ENCODE data around the gene DPP6.
"Not testable (repeated sequence)": the region's sequence is repeated elsewhere in the genome, so short reads cannot be mapped to it uniquely, and the experiment has no call there.

Gene DPP6

GRCh38 chr7:154678001-154678550, 625.9 kb downstream of the DPP6 start:
- not testable (repeated sequence) for DNase-seq

DNA sequence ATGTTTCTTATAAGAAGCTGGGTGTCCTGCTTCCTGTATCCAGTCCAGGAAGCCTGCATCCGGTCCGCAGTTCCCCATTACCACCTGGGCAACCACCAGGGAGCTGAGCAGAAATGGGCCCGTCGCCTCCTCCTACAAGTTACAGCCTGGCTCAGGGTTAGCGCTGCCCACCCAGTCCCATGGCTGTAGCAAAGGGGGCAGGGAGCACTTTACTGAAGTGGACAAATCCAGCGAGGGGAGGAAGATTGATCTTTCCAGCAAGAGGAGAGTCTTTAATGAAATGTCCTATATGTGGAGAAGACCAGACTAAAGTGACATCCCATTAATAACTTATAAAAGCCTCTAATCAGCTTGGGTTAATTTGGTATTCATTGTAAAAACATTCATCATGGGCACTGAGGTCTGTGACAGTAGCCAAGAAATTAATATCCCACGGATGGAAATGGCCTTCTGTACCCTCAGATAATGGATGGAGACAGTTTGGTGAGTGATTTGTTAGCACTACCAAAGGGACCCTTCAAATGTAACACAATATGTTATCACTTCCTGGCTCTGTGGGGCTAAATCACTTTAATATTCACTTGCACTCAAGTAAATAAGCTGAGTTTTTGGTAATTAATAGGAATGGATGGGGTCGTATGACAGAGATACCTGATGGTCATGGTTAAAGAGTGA, 627.3 kb downstream of the DPP6 start:
- no peak for DNase-seq

DNA sequence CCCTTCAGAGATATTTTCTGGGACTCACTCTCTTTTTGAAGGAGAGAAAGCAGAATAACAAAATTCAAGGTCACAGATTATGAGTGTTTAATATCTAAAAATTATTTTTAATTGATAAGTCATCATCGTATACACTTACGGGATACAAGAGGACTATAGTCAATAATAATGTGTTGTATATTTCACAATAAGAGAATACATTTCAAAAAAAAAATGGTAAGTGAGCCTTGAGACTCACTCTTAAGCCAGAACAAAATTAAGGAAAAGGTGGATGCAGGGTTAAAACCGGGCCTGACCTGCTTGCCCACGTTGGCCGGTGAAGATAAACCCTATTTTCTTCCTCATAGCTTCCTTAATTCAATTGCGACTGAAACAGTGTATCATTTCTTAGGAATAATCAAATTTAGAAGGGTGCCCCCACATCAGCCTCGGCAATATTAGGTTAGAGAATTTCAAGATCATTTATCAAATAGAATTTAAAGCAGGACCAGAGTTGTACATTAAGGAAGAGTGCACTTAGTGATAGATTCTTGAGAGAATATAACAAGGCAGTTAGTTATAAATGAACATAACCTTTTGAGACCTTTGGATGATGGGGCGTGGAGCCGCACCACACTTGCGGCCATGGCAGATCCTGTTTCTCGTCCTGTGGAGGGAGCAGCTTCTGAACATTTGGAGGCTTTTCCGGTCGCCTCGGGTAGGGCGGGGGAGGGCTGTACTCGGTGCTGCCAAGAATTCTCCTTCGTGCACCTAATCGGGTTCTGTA, 628.9 kb downstream of the DPP6 start:
- no peak for DNase-seq

DNA sequence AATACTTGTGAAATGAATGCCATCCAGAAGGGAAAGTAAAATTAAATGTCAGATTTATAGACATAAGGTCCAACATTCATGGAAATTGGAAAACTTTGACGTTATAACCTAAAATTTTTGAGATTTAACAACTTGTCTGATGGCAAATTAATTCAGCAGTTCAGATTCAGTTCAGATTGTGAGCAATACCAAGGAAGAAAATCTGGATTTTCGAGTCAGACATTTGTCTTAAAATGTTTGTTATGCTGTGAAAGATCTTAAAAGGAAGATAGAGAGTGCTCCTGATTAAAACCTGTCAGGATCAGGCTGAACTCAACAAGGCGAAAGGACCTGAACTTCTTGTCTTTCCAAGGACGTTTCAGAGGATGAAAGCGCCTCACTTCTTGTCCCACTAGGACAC, 629.8 kb downstream of the DPP6 start:
- DNase-seq, result no peak

DNA sequence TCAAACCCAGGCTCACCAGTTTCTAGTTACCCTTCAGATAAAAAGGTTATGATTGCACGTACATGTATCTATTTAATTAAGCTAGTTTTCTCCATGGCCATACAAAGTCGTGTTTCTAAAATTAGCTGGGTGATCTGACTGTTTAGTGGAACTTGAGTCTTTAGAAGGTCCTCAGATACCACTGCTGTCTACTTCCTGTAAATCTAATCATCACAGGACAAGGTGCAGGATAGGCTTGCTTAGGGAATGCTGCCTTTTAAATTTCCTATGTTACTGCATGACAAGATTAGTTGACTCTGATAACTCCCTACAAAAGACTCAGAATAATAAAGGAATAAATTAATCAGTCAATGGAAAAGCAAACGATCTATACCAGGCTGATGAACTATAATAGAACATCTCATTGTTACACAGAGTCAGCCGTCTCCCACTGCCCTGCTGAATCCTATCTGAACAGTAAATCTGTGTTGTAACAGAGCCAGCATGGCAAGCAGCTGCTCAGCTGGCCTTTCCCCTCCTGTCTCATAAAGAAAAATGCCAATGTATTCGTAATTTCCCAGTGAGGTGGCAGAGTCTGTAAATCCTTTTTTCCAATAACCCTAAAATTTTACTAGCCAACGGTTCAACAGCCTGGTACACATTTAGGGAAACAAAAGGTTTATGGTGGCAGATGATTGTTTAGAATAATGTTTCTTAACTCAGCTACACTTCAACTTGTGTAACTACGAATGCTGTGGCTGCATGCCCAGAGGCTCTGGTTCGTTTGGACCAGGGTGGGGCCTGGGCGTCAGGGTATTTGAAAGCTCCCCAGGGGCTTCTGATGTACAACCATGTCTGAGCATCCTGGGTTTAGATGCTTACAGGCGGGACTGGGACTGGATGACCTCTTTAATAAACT, 632.7 kb downstream of the DPP6 start:
- no peak for DNase-seq

- no peak for DNase-seq
These were observed 633.3 kb downstream of the DPP6 start for GRCh38 chr7:154685564-154685901.

DNA sequence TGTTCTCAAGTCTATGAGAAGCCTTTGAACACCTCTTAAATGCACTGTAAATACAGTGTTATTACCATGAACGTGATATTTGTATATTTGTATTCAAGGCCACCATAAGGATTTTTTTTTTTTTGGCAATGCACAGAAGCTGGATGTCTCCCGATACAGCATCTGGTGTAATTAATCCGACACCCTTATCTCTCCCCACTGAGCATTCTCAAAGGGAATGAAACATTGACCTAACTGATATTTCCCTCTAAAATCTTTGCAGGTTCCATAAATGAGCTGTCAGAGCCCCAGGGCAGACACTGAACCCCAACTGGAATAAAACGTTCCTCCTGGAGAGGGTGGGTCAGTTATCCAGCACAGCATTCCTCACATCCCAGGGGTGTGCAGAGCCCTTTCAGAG, 634.1 kb downstream of the DPP6 start:
- no peak for DNase-seq

DNA sequence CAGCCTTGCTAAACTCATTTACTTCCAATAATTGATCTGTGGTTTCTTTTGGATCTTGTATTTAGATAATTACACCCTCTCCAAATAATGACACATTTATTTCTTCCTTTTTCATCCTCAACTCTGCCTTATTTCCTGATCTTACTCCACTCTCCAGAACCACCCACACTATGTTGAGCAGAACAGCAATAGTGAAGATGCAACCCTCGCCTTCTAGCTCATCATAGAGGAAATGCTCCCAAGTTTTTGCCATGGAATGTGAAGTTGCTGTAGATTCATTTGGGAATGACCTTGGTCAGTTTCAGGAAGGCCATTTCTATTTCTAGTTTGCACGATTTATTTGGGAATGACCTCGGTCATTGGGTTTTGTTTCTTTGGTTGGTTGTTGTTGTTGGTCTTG, 636.8 kb downstream of the DPP6 start:
- no peak for DNase-seq

GRCh38 chr7:154690411-154690810, 638.2 kb downstream of the DPP6 start:
- DNase-seq, result no peak

DNA sequence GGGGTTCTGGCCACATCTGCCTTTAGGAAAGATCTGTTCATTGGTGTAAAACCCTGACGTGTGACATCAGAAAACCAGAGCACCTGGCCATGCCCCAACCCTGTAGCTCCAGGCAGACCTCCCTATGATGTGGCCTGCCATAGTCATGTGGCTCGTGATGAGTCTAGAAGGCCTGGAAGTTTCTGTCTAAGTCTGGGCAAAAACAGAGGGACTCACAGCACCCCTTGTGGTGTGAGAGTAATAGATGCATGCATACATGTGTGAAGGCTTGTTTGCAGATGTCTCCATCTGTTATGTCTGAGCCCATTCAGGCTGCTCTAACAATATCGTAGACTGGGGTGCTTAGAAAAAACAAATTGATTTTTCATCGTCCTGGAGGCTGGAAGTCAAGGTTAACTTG, 641.5 kb downstream of the DPP6 start:
- DNase-seq, result no peak

GRCh38 chr7:154695836-154696235, 643.6 kb downstream of the DPP6 start:
- no peak for DNase-seq

DNA sequence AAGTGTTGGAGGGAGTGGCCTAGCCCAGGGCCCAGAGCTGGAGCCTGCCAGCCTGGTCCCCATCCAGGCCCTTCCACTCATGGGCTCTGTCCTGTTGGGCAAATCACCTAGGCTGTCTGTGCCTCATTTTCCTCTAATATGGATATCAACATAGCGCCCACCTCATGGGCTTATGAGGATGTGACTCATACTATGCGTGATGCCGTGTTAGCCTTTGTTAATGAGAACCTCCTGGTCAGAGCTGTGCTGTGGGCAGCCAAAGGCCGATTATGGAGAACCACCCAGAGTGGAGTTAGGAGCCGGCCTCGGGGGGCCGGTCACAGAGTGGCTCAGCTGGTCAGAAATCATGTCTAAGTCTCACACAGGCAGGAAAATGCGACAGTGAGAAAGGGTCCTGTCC, 644.4 kb downstream of the DPP6 start:
- no peak for DNase-seq

DNA sequence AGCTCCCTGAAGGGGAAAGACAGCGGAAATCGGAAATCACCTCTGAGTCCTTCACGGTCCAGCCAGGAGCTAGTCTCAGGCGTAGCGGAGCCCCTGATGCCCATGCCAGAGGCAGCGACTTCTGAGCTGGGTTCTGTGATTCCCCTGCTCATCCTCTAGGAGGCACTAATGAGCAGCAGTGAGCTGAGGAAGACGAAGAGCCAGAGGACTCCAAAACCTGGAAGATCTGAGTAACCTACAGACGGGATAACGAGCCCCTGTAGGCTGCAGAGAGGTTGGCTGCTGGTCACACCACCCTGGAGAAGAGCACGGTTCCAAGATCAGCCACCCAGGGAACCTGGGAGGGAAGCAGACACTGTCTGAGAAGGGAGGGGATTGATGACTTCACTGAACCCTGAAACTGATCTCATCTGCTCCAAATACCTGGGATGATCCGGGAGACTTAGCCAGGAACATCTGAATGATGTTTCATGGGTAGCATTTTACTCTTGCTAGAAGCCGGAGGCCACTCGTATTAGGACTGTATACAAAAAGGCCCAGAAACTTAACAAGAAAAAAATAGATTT, 646.6 kb downstream of the DPP6 start:
- DNase-seq, result no peak

- no peak for DNase-seq
These were observed 647.2 kb downstream of the DPP6 start for GRCh38 chr7:154699417-154699816.

- DNase-seq, result no peak
These were observed 657.8 kb downstream of the DPP6 start for GRCh38 chr7:154709840-154710520.

DNA sequence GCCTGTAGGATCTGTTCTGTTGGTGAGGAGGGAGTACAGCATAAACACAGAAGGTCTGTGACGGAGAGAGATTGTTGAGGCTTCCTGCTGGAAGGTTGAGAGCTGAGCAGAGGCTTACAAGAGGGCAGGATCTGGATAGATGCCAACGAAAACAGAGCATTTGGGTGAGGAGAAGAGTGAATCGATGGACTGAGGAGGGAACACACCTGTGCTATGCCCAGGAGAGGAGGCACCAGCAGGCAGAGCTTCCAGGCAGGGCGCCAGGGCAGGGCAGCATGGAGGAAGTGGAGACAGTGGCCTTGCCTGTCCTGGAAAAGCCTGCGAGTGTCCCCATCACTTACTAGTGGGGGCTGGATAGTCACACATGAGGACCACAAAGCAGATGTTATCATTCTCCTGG, 667.8 kb downstream of the DPP6 start:
- DNase-seq, result no peak

DNA sequence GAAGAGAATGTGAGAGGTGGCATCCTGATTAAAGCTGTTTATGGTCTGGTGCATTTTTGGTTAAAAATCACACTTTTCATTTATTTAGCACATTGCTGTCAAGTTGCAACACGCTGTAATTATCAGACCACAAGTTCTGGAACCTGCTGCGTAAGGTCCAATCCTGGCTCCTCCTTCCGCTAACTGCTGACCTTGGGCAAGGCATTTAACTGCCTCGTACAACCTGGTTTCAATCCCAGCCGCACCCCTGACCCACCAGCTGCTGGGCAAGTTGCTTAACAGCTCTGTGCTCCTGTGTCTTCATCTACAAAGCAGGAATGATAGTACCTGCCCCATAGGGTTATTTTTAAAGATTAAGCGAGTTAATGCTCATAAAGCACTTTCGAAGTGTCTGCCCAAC, 668.9 kb downstream of the DPP6 start:
- DNase-seq, result no peak

GRCh38 chr7:154726368-154726767, 674.2 kb downstream of the DPP6 start:
- no peak for DNase-seq

- DNase-seq, result no peak
These were observed 676.9 kb downstream of the DPP6 start for GRCh38 chr7:154729056-154729455.

DNA sequence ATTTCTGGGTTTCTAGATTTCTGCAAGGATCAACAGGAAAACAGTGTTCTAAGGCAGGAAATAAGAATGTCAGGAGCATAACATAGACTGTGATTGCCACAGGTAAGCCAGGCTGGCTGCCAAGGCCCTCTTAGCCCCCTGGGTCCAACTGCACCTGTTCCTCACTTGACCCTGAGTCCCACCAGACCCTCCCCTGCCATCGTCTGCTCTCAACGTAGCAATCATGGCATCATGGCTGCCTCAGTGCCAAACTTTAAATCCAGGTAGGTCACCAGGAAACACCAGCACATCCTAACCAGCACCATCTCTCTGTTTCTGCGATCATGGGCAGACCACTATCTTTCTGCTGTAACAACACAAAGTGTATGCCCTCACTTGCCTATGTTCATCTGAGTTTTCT, 683.6 kb downstream of the DPP6 start:
- DNase-seq, result no peak

DNA sequence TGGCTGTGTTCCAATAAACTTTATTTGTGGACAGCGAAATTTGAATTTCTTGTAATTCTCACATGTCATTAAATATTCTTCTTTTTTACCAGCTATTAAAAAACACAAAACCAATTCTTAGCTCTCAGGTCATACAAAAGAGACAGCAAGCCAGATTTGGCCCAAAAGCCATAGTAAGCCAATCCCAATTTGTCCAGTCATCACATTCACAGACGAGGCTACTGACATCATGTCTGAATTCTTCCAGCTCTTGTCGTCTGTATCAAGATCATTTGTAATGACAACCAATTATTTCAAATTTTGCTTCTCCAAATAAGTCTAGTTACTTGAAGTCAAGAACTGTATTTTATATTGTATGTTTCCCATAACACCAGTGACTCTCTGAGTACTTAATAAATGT, 684.2 kb downstream of the DPP6 start:
- no peak for DNase-seq

GRCh38 chr7:154738216-154738615, 686.0 kb downstream of the DPP6 start:
- DNase-seq, result no peak

DNA sequence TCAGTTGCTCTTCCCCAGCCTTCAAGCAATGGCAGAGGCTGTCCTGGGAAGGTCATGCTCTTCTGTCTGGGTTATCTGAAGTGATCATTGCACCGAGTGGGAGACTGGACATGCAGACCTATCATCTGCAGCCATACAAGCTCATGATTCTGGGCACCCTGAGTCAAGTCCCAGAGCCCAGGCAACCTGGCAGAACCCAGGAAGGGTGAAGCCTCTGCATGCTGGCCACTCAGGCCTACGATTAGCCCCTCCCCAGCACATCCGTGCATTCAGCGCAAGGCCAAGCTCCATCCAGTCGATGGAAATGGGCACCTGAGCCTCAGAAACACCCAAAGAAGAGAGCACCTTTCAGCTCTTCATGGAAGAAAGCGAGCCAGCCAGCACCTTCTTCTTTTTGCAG, 688.9 kb downstream of the DPP6 start:
- DNase-seq, result no peak

Measured in inflammatory macrophage treated with lipopolysaccharide for 4 hours (primary cell).